Karpas-422 (cell line): ENCODE data around the gene GGA2. TPM values are rescaled to one million over a fixed set of nuclear protein-coding genes. Genes with fewer than 3 reads are reported as not detected.

ENCODE experiments used
- DNase-seq: peaks from one replicate; pipeline ENCODE4 v3.0.0-alpha.2; 2015
- H2AFZ ChIP-seq: fragments of 200-600 bp; sonication (generic); 2 replicates; pipeline ENCODE4 v1.6.1; 2014; ENCODE audit warnings: antibody characterized with exemption, low read length, mixed read lengths
- H3K27ac ChIP-seq: fragments of 200-600 bp; sonication (generic); 2 replicates; pipeline ENCODE4 v1.5.1; 2014; ENCODE audit warnings: mild to moderate bottlenecking, low read length, moderate library complexity
- H3K27me3 ChIP-seq: fragments of 200-600 bp; sonication (generic); 2 replicates; pipeline ENCODE4 v1.6.1; 2014; ENCODE audit warnings: low read length, mixed read lengths
- H3K36me3 ChIP-seq: fragments of 200-600 bp; sonication (generic); 2 replicates; pipeline ENCODE4 v1.6.1; 2014; ENCODE audit warnings: low read length, mixed read lengths; ENCODE audit not compliant: insufficient read depth
- H3K4me1 ChIP-seq: fragments of 200-600 bp; sonication (generic); 2 replicates; pipeline ENCODE4 v1.6.1; 2014; ENCODE audit warnings: mild to moderate bottlenecking, low read length, mixed read lengths
- H3K4me2 ChIP-seq: fragments of 200-600 bp; sonication (generic); 2 replicates; pipeline ENCODE4 v1.6.1; 2014; ENCODE audit warnings: low read length, low read depth, mild to moderate bottlenecking; ENCODE audit not compliant: poor library complexity, severe bottlenecking
- H3K4me3 ChIP-seq: fragments of 200-600 bp; sonication (generic); 2 replicates; pipeline ENCODE4 v1.5.1; 2014; ENCODE audit warnings: mild to moderate bottlenecking, antibody characterized with exemption, low read length, mixed read lengths
- H3K79me2 ChIP-seq: fragments of 200-600 bp; sonication (generic); 2 replicates; pipeline ENCODE4 v1.6.1; 2014; ENCODE audit warnings: mild to moderate bottlenecking, low read length, mixed read lengths
- H3K9ac ChIP-seq: fragments of 200-600 bp; sonication (generic); 2 replicates; pipeline ENCODE4 v1.6.0; 2014; ENCODE audit warnings: low read length
- H3K9me2 ChIP-seq: fragments of 200-600 bp; sonication (generic), shearing (Covaris generic); replicated peaks from 2 replicates; pipeline ENCODE4 v1.6.0; 2014; ENCODE audit warnings: mild to moderate bottlenecking, low read length, moderate library complexity; ENCODE audit not compliant: insufficient read depth
- H3K9me3 ChIP-seq: fragments of 300-700, 200-600 bp; sonication (generic); 2 replicates; pipeline ENCODE4 v1.6.1; 2014; ENCODE audit warnings: low read length, mixed read lengths
- H4K20me1 ChIP-seq: fragments of 200-600 bp; sonication (generic); 2 replicates; pipeline ENCODE4 v1.6.1; 2014; ENCODE audit warnings: mild to moderate bottlenecking, antibody characterized with exemption, low read length, low read depth; ENCODE audit not compliant: insufficient read depth
- total RNA-seq: library from RNA; depleted of rRNA; stranded (reverse); fragments of >200 nt; shearing (Covaris generic); gene quantifications from 2 replicates; pipeline ENCODE4 v1.2.3, GENCODE V29; 2014; ENCODE audit warnings: low replicate concordance

Gene GGA2
- total RNA-seq, 1 experiment from 2014 or later, result 109 TPM

DNA sequence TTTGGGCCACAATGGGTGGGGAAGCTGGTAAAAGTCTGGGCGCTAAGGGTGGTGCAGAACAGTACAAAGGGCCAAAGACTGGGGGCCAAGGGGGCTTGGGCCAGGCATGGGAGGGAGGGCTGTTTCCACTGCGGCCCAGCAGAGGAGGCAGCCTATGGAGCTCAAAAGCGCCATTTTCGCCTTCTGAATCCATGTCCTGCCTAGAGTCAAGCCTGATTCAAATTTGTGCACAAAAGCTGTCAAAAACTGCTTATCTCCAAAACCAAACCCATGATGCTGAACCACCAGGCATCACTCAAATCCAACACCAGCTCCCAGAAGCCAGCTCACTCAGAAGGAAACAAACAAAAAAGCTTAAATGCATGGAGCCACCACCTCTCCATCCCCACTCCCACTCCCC is 73.3 kb downstream of the GGA2 start:
- no peak for DNase-seq
- H3K27me3 ChIP-seq, result no peaks in the 10 kb centered on the region
- peaks cover 11% of the 10 kb centered on the region; the same call in 1 of the 2 replicates for H3K36me3 ChIP-seq
- no peaks in the 10 kb centered on the region for H4K20me1 ChIP-seq
- no peak overlapping the region for H3K27ac ChIP-seq
- H2AFZ ChIP-seq, result no peak overlapping the region
- H3K9me2 ChIP-seq, result no peaks in the 10 kb centered on the region
- no peaks in the 10 kb centered on the region; the same call in 1 of the 2 replicates for H3K4me1 ChIP-seq
- no peaks in the 10 kb centered on the region for H3K79me2 ChIP-seq
- no peak overlapping the region for H3K4me2 ChIP-seq
- no peaks in the 10 kb centered on the region for H3K9me3 ChIP-seq
- no peak overlapping the region for H3K9ac ChIP-seq
- H3K4me3 ChIP-seq, result no peak overlapping the region

DNA sequence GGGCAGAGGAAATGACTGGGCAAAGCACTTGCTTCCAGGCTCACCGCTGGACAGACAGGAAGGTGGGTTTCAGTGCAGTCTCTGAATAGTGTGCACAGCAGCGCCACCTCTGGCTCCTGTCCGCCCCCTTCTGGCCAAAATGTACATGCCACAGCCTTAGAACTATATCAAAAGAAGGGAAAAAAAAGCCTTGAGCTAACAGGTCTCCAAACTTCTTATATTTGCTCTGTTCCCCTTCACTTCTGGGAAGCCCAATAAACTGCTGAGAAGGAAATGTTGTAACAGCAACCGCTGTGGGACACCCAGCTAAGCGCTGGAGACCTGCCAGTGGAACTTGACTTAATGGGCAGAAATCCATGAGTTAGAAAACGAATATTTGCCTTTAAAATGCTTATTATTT is 74.8 kb downstream of the GGA2 start:
- no peak overlapping the region for H3K9ac ChIP-seq
- H2AFZ ChIP-seq, result no peak overlapping the region
- H3K4me3 ChIP-seq, result no peak overlapping the region
- no peaks in the 10 kb centered on the region for H3K79me2 ChIP-seq
- no peak overlapping the region for H3K4me2 ChIP-seq
- DNase-seq, result peak; percentile 89
- no peaks in the 10 kb centered on the region for H3K27me3 ChIP-seq
- H3K9me2 ChIP-seq, result no peaks in the 10 kb centered on the region
- no peak overlapping the region for H3K27ac ChIP-seq
- peaks cover 15% of the 10 kb centered on the region; the same call in 1 of the 2 replicates for H3K36me3 ChIP-seq
- no peaks in the 10 kb centered on the region for H4K20me1 ChIP-seq
- H3K9me3 ChIP-seq, result no peaks in the 10 kb centered on the region
- H3K4me1 ChIP-seq, result no peaks in the 10 kb centered on the region; the same call in 1 of the 2 replicates

GRCh38 chr16:23434380-23434779 is 75.9 kb downstream of the GGA2 start:
- H3K4me1 ChIP-seq, result no peaks in the 10 kb centered on the region; the same call in 1 of the 2 replicates
- DNase-seq, result peak; percentile 87
- peaks cover 15% of the 10 kb centered on the region; the same call in 1 of the 2 replicates for H3K36me3 ChIP-seq
- no peak overlapping the region for H3K4me2 ChIP-seq
- H3K4me3 ChIP-seq, result no peak overlapping the region
- no peak overlapping the region for H2AFZ ChIP-seq
- no peaks in the 10 kb centered on the region for H3K9me3 ChIP-seq
- H3K9ac ChIP-seq, result no peak overlapping the region
- no peak overlapping the region for H3K27ac ChIP-seq
- H3K9me2 ChIP-seq, result no peaks in the 10 kb centered on the region
- H3K27me3 ChIP-seq, result no peaks in the 10 kb centered on the region
- no peaks in the 10 kb centered on the region for H4K20me1 ChIP-seq
- no peaks in the 10 kb centered on the region for H3K79me2 ChIP-seq

DNA sequence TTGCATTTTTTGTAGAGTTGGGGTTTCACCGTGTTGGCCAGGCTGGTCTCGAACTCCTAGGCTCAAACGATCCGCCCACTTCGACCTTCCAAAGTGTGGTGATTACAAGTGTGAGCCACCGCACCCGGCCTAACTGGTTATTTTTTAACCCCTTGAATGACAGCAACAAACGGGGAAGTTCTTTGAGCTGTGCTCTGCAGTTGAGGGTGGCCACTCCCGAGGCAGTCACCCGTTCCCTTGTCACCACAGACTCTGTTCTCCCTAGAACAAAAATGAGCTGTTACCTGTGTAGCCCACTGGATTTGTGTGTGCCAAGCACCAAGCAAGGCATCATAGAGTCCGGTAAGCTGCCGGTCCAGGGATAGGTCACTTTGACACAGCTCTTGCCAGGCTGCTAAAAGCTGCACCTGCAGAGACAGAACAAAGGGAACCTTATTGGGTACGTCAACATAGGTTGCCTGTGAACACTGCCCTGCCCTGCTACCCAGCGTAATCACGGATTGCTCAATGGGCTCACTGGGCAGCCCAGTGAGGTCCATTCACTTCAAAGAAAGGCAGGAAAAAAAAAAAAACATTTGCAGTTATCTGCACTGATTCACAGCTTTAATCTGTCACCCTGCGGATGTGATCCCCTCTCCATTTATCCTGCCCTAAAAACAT is 76.9 kb downstream of the GGA2 start:
- H3K36me3 ChIP-seq, result peaks cover 15% of the 10 kb centered on the region; the same call in 1 of the 2 replicates
- H3K4me3 ChIP-seq, result no peak overlapping the region
- no peaks in the 10 kb centered on the region for H4K20me1 ChIP-seq

DNA sequence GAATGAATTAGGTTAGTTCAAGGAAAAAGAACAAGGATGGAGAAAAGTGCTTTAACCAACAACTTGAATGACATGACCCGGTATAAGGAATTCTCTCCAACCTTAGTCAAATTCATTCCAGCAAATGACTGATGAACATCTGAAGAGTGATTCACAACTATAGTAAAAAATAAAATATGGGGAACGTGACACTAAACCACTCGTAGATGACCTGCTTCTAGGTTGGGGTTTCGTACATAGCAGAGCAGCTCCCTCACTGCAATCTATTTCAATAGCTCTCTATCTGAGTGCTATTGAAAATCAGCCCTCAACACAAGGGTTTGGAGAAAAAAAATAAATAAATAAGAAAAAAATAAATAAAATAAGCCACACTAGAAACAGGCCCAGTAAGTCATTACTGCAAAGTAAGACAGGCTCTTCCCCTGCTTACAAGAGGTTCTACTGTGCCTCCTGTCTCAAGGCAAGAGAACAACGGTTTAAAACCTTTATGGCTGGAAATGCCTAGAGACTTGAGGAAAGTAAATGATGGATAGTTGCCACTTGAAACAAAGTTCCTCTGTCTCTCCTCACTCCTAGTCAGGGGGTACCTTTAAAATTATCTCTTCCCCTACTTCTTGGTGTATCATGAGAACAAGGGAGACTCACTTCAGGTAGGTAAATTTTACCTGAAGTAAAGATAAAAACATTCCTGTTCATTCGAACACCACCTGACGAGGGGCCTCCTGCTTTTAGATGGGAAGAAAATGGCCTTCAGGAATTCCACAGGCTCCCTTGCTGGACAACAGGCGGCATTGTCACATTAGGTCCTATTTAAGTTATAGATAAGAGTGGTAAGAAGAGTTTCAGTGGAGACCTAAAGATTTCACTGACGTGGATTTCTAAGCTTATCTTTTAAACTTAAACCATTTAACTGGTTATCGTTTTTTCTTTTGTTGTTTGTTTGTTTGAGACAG is 77.8 kb downstream of the GGA2 start:
- Histone ChIP-seq H3K79me2 (no peaks in the 10 kb centered on the region), H2AFZ (no peak overlapping the region), H3K4me2 (no peak overlapping the region), H3K27ac (no peak overlapping the region), H3K9me2 (no peaks in the 10 kb centered on the region), H4K20me1 (no peaks in the 10 kb centered on the region), H3K36me3 (peaks cover 15% of the 10 kb centered on the region; the same call in 1 of the 2 replicates), H3K4me1 (no peaks in the 10 kb centered on the region; the same call in 1 of the 2 replicates), H3K9ac (no peak overlapping the region), H3K4me3 (no peak overlapping the region), H3K27me3 (no peaks in the 10 kb centered on the region), H3K9me3 (no peaks in the 10 kb centered on the region)
- DNase-seq, result no peak

More for the DNA sequence above, 76.9 kb downstream of the GGA2 start:
- DNase-seq, result no peak
- Histone ChIP-seq H3K9me2 (no peaks in the 10 kb centered on the region), H3K27ac (no peak overlapping the region), H3K9me3 (no peaks in the 10 kb centered on the region), H2AFZ (no peak overlapping the region), H3K79me2 (no peaks in the 10 kb centered on the region), H3K4me1 (no peaks in the 10 kb centered on the region; the same call in 1 of the 2 replicates), H3K4me2 (no peak overlapping the region), H3K9ac (no peak overlapping the region), H3K27me3 (no peaks in the 10 kb centered on the region)

DNA sequence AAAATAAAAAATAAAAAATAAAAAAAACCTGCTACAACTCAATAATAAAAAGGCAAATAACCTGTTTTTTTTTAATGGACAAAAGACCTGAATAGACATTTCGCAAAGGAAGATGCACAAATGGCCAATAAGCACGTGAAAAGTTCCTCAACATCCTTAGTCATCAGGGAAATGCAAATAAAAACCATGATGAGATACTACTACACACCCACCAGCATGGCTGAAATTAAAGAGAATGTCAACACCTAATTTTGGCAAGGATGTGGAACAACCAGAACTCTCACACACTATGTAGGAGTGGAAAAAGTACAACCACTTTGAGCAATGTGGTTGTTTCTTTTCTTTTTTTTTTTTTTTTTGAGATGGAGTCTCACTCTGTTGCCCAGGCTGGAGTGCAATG is 81.9 kb downstream of the GGA2 start:
- Histone ChIP-seq H2AFZ (no peak overlapping the region), H3K4me3 (no peak overlapping the region)

DNA sequence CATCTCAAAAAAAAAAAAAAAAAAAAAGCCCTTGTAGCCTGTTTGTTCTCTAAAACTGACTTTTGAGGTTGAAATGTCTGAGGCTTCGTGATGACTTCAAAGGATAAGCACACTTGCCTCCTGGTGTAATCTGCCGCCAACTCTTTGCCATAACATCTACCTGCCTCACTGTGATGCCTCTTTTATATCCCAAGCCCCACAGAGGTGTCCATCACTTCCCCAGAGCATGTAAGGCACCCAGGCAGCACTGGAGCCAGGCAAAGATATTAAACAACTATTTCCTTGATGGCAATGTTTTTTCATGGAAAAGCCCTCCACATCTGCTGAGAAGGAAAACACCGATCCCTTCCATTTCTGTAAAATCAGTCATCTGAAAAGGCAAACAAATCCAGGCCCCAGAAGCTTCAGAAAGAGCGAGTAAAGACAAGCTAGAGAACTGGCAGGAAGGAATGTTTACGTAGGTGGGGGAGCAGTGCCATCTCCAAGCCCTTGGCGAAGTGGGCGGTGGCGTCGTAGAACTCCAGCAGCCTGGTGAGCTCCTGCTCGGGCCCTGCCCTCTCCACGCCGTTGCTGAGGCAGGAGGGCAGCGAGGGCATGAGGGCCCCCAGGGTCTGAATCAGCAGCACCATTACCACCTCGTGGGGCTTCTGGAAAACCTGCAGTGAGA is 85.9 kb downstream of the GGA2 start:
- no peak overlapping the region for H3K4me3 ChIP-seq
- no peaks in the 10 kb centered on the region for H4K20me1 ChIP-seq
- H3K27ac ChIP-seq, result no peak overlapping the region
- H3K9ac ChIP-seq, result no peak overlapping the region
- H3K9me2 ChIP-seq, result no peaks in the 10 kb centered on the region
- H3K27me3 ChIP-seq, result no peaks in the 10 kb centered on the region
- no peak overlapping the region for H2AFZ ChIP-seq
- no peaks in the 10 kb centered on the region for H3K9me3 ChIP-seq
- no peak for DNase-seq
- no peak overlapping the region for H3K4me2 ChIP-seq
- H3K36me3 ChIP-seq, result no peaks in the 10 kb centered on the region
- H3K79me2 ChIP-seq, result no peaks in the 10 kb centered on the region
- H3K4me1 ChIP-seq, result no peaks in the 10 kb centered on the region

More for the DNA sequence above, 81.9 kb downstream of the GGA2 start:
- peaks cover 7% of the 10 kb centered on the region; the same call in 1 of the 2 replicates for H3K36me3 ChIP-seq
- H3K9ac ChIP-seq, result no peak overlapping the region
- H3K9me2 ChIP-seq, result no peaks in the 10 kb centered on the region
- H3K4me2 ChIP-seq, result no peak overlapping the region
- H3K4me1 ChIP-seq, result no peaks in the 10 kb centered on the region
- H3K79me2 ChIP-seq, result no peaks in the 10 kb centered on the region
- H3K27me3 ChIP-seq, result no peaks in the 10 kb centered on the region
- no peaks in the 10 kb centered on the region for H3K9me3 ChIP-seq
- no peak for DNase-seq
- H3K27ac ChIP-seq, result no peak overlapping the region
- H4K20me1 ChIP-seq, result no peaks in the 10 kb centered on the region
